Vagina (tissue), 2 donors: Measurements from ENCODE around the gene TNNI3. TPM values are rescaled to one million over a fixed set of nuclear protein-coding genes. Genes with fewer than 3 reads are reported as not detected.
A peak's percentile ranks its signal among the peaks of the same experiment; 100 is the strongest.

Experiments used
- DNase-seq, 2 donors: peaks; one replicate each; pipeline ENCODE4 v3.0.0-alpha.2; 2017; ENCODE audit errors: extremely low spot score in 2 of 2
- H3K27ac ChIP-seq: fragments of 200-600 bp; sonication (generic); one replicate; pipeline ENCODE4 v1.5.1; 2019
- H3K27me3 ChIP-seq: fragments of 200-600 bp; sonication (generic); one replicate; pipeline ENCODE4 v1.5.1; 2019
- H3K36me3 ChIP-seq, 2 donors: fragments of 200-600 bp; sonication (generic); one replicate each; pipeline ENCODE4 v1.5.1; 2017 to 2019
- H3K4me1 ChIP-seq: fragments of 200-600 bp; sonication (generic); one replicate; pipeline ENCODE4 v1.5.1; 2019
- H3K4me3 ChIP-seq, 2 donors: fragments of 200-600 bp; sonication (generic); 1 replicate in 1 of 2; 2 replicates in 1 of 2; pipeline ENCODE4 v1.5.1; 2016 to 2019
- H3K9me3 ChIP-seq: fragments of 200-600 bp; sonication (generic); one replicate; pipeline ENCODE4 v1.5.1; 2019
- CTCF ChIP-seq, 3 experiments: fragments of 450-650 bp in 2 of 3; fragments of 200-600 bp in 1 of 3; sonication (generic) in 1 of 3; IDR thresholded peaks; one replicate each; pipeline ENCODE4 v1.5.1; 2017 to 2019; ENCODE audit warnings: antibody characterized with exemption in 3 of 3, mild to moderate bottlenecking in 2 of 3, moderate library complexity in 2 of 3
- POLR2A ChIP-seq, 2 donors: fragments of 450-650 bp; IDR thresholded peaks; one replicate each; pipeline ENCODE4 v1.6.1; 2017; ENCODE audit warnings: antibody characterized with exemption in 2 of 2, mild to moderate bottlenecking in 2 of 2, moderate library complexity in 2 of 2
- POLR2AphosphoS5 ChIP-seq, 2 donors: sonication (generic); formaldehyde crosslinking; IDR thresholded peaks; one replicate each; pipeline ENCODE4 v1.9.0; 2017; ENCODE audit warnings: antibody characterized with exemption in 2 of 2, mild to moderate bottlenecking in 2 of 2, low read depth in 1 of 2; ENCODE audit not compliant: insufficient read depth in 1 of 2
- intact Hi-C: fragments of 100-400 bp; cut with DNase I; formaldehyde crosslinking; loops from one replicate; pipeline ENCODE4 v1.15.1; 2023
- total RNA-seq: library from RNA; depleted of rRNA; stranded (reverse); fragments of >200 nt; gene quantifications from one replicate; pipeline ENCODE4 v1.2.3, GENCODE V29; 2016

TNNI3 gene
- total RNA-seq, 1 donor from 2014 or later, result not detected

GRCh38 chr19:55176076-55176475, 18.5 kb upstream of the TNNI3 start:
- H3K36me3 ChIP-seq, result no peaks in the 10 kb centered on the region
- DNase-seq, result no peak
- intact Hi-C loops, result no loop called here
- no peaks in the 10 kb centered on the region for H3K9me3 ChIP-seq
- peaks cover 27% of the 10 kb centered on the region for H3K27me3 ChIP-seq
- H3K4me3 ChIP-seq, result no peak overlapping the region
- no peak overlapping the region for H3K27ac ChIP-seq
- H3K4me1 ChIP-seq, result peaks cover 31% of the 10 kb centered on the region
- TF ChIP-seq POLR2AphosphoS5 (IDR thresholded peaks at IDR 0.05; ENCODE audit: insufficient read depth in 1 of 2, low read depth in 1 of 2) (no peak), POLR2A (IDR thresholded peaks at IDR 0.05) (no peak), CTCF (IDR thresholded peaks at IDR 0.05) (no peak)

- Histone ChIP-seq H3K36me3 (no peaks in the 10 kb centered on the region), H3K27me3 (peaks cover 23% of the 10 kb centered on the region), H3K9me3 (no peaks in the 10 kb centered on the region), H3K4me1 (peaks cover 31% of the 10 kb centered on the region), H3K4me3 (no peak overlapping the region), H3K27ac (no peak overlapping the region)
- TF ChIP-seq CTCF (IDR thresholded peaks at IDR 0.05) (no peak), POLR2AphosphoS5 (IDR thresholded peaks at IDR 0.05; ENCODE audit: insufficient read depth in 1 of 2, low read depth in 1 of 2) (no peak), POLR2A (IDR thresholded peaks at IDR 0.05) (no peak)
- intact Hi-C loops, result no loop called here
- no peak for DNase-seq
Observed at GRCh38 chr19:55175117-55175867, 17.8 kb upstream of the TNNI3 start.

- H3K36me3 ChIP-seq, result no peaks in the 10 kb centered on the region
- no peak overlapping the region for H3K27ac ChIP-seq
- intact Hi-C loops, result no loop called here
- no peak for TF ChIP-seq POLR2A (IDR thresholded peaks at IDR 0.05)
- no peak for TF ChIP-seq CTCF (IDR thresholded peaks at IDR 0.05)
- TF ChIP-seq POLR2AphosphoS5 (IDR thresholded peaks at IDR 0.05; ENCODE audit: insufficient read depth in 1 of 2, low read depth in 1 of 2), result no peak
- H3K4me3 ChIP-seq, result peak overlapping the region in 1 of 2 donors; percentile 34
- peaks cover 26% of the 10 kb centered on the region for H3K4me1 ChIP-seq
- no peak for DNase-seq
- H3K9me3 ChIP-seq, result no peaks in the 10 kb centered on the region
- peaks cover 16% of the 10 kb centered on the region for H3K27me3 ChIP-seq
Observed at GRCh38 chr19:55174425-55175116, 17.0 kb upstream of the TNNI3 start.

GRCh38 chr19:55173714-55174409, 16.3 kb upstream of the TNNI3 start:
- Histone ChIP-seq H3K27me3 (peaks cover 14% of the 10 kb centered on the region), H3K4me1 (peaks cover 19% of the 10 kb centered on the region), H3K9me3 (no peaks in the 10 kb centered on the region), H3K27ac (no peak overlapping the region), H3K36me3 (no peaks in the 10 kb centered on the region), H3K4me3 (peak overlapping the region; percentile 9 to 34)
- TF ChIP-seq CTCF (IDR thresholded peaks at IDR 0.05) (no peak), POLR2AphosphoS5 (IDR thresholded peaks at IDR 0.05; ENCODE audit: insufficient read depth in 1 of 2, low read depth in 1 of 2) (no peak), POLR2A (IDR thresholded peaks at IDR 0.05) (no peak)
- intact Hi-C loops, result no loop called here
- no peak for DNase-seq
